ENCODE data around the gene TANGO2.

TANGO2 gene

GRCh38 chr22:20111689-20112622 lies 91.0 kb downstream of the TANGO2 start:
- Histone ChIP-seq H3K36me3 (peaks cover 90% of the 10 kb centered on the region), H3K27me3 (no peaks in the 10 kb centered on the region), H3K4me1 (no peaks in the 10 kb centered on the region; the same call in 1 of the 2 replicates), H3K9me3 (no peaks in the 10 kb centered on the region), H3K4me3 (ENCODE audit: low read depth, low read length) (no peak overlapping the region)
- no peak for DNase-seq
- TF ChIP-seq CTCF (IDR thresholded peaks at IDR 0.05; ENCODE audit: low read depth, low read length): no peak

- H3K4me1 ChIP-seq: no peaks in the 10 kb centered on the region; the same call in 1 of the 2 replicates
- no peaks in the 10 kb centered on the region for H3K27me3 ChIP-seq
- TF ChIP-seq CTCF (IDR thresholded peaks at IDR 0.05; ENCODE audit: low read depth, low read length): no peak
- H3K4me3 ChIP-seq (ENCODE audit: low read depth, low read length): no peak overlapping the region
- H3K9me3 ChIP-seq: no peaks in the 10 kb centered on the region
- H3K36me3 ChIP-seq: peaks cover 83% of the 10 kb centered on the region
- DNase-seq: no peak
Measured at GRCh38 chr22:20112623-20113511, 92.0 kb downstream of the TANGO2 start.

- DNase-seq: peak; percentile 17
- Histone ChIP-seq H3K9me3 (no peaks in the 10 kb centered on the region), H3K4me3 (ENCODE audit: low read depth, low read length) (no peak overlapping the region), H3K36me3 (peaks cover 83% of the 10 kb centered on the region), H3K27me3 (no peaks in the 10 kb centered on the region), H3K4me1 (no peaks in the 10 kb centered on the region; the same call in 1 of the 2 replicates)
- no peak for TF ChIP-seq CTCF (IDR thresholded peaks at IDR 0.05; ENCODE audit: low read depth, low read length)
Measured at GRCh38 chr22:20113551-20114310, 92.8 kb downstream of the TANGO2 start.

- peak; percentile 13 for DNase-seq
- Histone ChIP-seq H3K27me3 (no peaks in the 10 kb centered on the region), H3K4me1 (peaks cover 5% of the 10 kb centered on the region), H3K9me3 (no peaks in the 10 kb centered on the region), H3K4me3 (ENCODE audit: low read depth, low read length) (no peak overlapping the region), H3K36me3 (peaks cover 83% of the 10 kb centered on the region)
- no peak for TF ChIP-seq CTCF (IDR thresholded peaks at IDR 0.05; ENCODE audit: low read depth, low read length)
Measured at GRCh38 chr22:20114506-20115475, 93.9 kb downstream of the TANGO2 start.
